Fibroblast of the conjunctiva (primary cell): Measurements from ENCODE around the gene MRPL4.
"Not testable (repeated sequence)": the region's sequence is repeated elsewhere in the genome, so short reads cannot be mapped to it uniquely, and the experiment has no call there.

Experiments used
- DNase-seq: peaks from one replicate; pipeline ENCODE4 v3.0.0-alpha.2; 2010; ENCODE audit warnings: low read depth

The MRPL4 gene

GRCh38 chr19:10262771-10263170 is 10.8 kb downstream of the MRPL4 start:
- no peak for DNase-seq

- no peak for DNase-seq
Observed at GRCh38 chr19:10266706-10267105, 14.7 kb downstream of the MRPL4 start.

- no peak for DNase-seq
Observed at GRCh38 chr19:10268071-10268470, 16.1 kb downstream of the MRPL4 start.

- DNase-seq = peak; percentile 22
Observed at GRCh38 chr19:10269333-10270179, 17.5 kb downstream of the MRPL4 start.

GRCh38 chr19:10270180-10270615 is 18.2 kb downstream of the MRPL4 start:
- no peak for DNase-seq

- no peak for DNase-seq
Observed at GRCh38 chr19:10270616-10271394, 18.8 kb downstream of the MRPL4 start, which contains the start of gene ICAM1. Gene ICAM1 (plus strand): TSS chr19:10271120. CDS start chr19:10271160, 40 bp downstream.

GRCh38 chr19:10271543-10272086 is 19.6 kb downstream of the MRPL4 start:
- no peak for DNase-seq

- DNase-seq = no peak
Observed at GRCh38 chr19:10274589-10274988, 22.6 kb downstream of the MRPL4 start.

- DNase-seq = no peak
Observed at GRCh38 chr19:10277795-10278589, 26.0 kb downstream of the MRPL4 start.

- DNase-seq = no peak
Observed at GRCh38 chr19:10278935-10279334, 26.9 kb downstream of the MRPL4 start.

- DNase-seq = no peak
Observed at GRCh38 chr19:10279737-10280442, 27.9 kb downstream of the MRPL4 start.

- not testable (repeated sequence) for DNase-seq
Observed at GRCh38 chr19:10282043-10282442, 30.0 kb downstream of the MRPL4 start.

GRCh38 chr19:10283301-10284064 is 31.5 kb downstream of the MRPL4 start:
- no peak for DNase-seq

GRCh38 chr19:10284065-10284959 is 32.3 kb downstream of the MRPL4 start:
- DNase-seq = no peak

GRCh38 chr19:10284960-10285278 is 32.9 kb downstream of the MRPL4 start:
- DNase-seq = no peak

- no peak for DNase-seq
Observed at GRCh38 chr19:10285393-10285792, 33.4 kb downstream of the MRPL4 start.

- DNase-seq = no peak
Observed at GRCh38 chr19:10286803-10287737, 35.1 kb downstream of the MRPL4 start, which contains the start of gene ICAM4. Gene ICAM4 (plus strand): TSS chr19:10286955. CDS start chr19:10287013, 58 bp downstream.

- DNase-seq = no peak
Observed at GRCh38 chr19:10288662-10289166, 36.7 kb downstream of the MRPL4 start.
